NCI-H460 (cell line): Measurements from ENCODE around the gene PRC1. TPM values are rescaled to one million over a fixed set of nuclear protein-coding genes. Genes with fewer than 3 reads are reported as not detected.
"Not testable (repeated sequence)": the region's sequence is repeated elsewhere in the genome, so short reads cannot be mapped to it uniquely, and the experiment has no call there.

Experiments
- DNase-seq: peaks from one replicate; pipeline ENCODE4 v3.0.0-alpha.2; 2016; ENCODE audit warnings: low read depth; ENCODE audit errors: extremely low read depth
- polyA plus RNA-seq: library from polyadenylated mRNA; depleted of rRNA; stranded (reverse); fragments of >200 nt; gene quantifications from 2 replicates; pipeline ENCODE4 v1.2.3, GENCODE V29; 2014; cell fraction: nucleus; rRNA removed
- total RNA-seq: library from RNA; depleted of rRNA; stranded (reverse); fragments of >200 nt; shearing (Covaris generic); gene quantifications from 2 replicates; pipeline ENCODE4 v1.2.3, GENCODE V29; 2014; rRNA removed

Gene PRC1
- 168 and 185 TPM in 2 replicates for total RNA-seq
- 316 and 415 TPM in 2 replicates for polyA plus RNA-seq

GRCh38 chr15:90994417-90995311, at the start of gene PRC1:
TSS of gene PRC1 (minus strand) at chr15:90994535. CDS start at chr15:90994417, 118 bp downstream.
- DNase-seq = peak; percentile 97

DNA sequence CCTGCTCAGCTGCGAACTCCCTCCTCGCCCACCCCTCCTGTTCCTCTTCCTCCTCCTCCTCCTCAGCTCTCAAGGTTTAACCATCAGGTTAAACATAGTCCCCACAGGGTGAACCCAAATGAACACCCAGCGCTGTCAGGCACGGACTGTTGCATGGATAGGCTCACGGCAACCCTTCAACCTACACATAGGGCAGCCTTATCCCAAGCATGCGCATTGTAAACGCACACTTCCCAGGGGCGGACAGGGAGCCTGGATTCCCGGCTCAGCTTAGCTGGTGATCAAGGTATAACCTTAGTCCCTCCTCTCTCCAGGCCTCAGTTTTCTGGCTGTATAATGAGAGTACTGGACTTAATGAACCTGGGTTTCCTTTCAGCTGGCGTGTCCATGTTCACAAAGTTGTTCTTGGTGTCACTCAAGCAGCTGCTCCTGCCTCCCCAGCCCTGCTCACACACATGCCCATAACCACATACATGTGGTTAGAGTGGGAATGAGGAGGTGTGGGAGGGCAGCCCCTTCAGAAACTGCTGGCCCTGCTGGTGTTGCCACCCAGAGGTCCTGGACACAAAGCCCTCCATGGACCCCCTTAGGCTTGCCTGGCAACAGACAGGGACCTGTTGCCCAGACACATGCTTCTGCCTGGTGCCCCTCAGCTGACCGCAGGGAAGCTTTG, 49.0 kb upstream of the PRC1 start:
- DNase-seq = no peak

- no peak for DNase-seq
Measured at GRCh38 chr15:91040856-91041255, 46.5 kb upstream of the PRC1 start.

DNA sequence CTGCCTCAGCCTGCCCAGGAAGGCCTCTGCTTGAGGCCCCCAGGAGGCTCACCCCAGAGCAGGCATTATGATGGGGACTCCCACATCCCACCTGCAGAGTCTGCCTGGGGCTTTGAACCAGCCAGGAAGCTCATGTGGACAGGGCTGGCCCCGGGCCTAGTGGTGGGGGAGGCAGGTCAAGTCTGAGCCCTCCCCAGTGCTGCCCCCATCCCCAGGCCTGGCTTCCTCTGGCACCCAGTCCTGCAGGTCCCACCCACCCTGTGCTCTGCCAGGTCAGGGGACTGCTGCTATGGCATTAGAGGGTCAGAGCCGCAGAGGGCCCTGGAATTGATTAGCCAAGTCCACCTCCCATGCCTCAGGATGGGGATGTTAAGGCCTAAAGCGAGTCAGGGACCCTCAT, 45.7 kb upstream of the PRC1 start:
- no peak for DNase-seq

DNA sequence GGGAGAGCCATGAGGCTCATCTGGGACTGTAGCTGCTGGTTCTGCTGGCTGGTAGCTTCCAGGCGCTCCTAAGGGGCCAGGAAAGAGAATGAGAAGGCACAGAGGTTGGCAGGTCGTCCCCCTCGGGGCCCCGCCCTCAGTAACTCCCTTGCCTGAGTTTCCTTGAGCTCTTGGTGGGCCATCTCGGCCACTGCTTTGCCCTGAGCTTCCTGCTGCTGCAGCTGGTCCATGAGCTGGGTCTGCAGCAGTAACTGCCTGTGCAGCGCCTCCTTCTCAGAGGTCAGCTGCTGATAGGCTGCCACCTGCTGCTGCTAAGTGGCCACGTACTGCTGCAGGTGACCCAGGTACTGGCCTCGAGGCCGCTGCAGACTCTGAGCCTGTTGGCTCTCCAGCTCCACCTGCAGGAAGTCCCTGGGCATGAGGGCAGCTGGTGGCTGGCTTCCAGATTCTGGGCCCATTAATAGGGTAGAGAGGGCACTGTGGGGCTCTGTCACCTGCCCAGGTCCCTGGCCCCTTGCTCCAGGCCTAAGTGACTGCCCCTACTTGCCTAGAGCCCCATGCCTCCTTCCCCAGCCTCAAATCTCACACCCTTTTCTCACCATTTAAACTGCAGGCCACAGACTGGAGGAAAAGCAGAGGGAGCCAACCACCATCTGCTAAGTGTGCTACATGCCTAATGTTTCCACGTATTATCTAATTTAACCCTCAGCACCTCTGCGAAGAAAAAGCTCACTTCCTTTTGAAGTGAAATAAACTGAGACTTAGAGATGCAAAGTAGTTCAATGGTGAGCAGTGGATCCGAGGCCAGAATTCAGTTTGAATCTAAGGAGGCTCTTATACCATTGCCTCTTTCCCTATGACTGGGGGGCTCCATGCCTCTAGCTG, 38.8 kb upstream of the PRC1 start:
- peak; percentile 48 for DNase-seq

DNA sequence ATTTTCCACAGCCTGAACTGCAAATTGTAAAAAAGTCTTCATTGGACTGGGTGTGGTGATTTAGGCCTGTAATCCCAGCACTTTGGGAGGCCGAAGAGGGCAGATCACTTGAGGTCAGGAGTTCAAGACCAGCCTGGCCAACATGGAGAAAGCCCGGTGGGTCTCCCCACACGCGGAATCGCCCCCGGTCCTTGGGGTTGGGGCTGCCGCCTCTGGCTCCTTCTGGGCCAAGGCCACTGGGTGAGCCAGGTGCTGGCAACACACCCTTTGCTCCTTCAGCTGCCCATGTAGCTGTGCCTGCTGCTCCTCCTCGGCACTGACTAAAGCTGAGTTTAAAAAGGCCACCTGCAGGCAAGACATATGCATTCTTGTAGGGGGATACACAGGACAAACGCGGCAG, 37.5 kb upstream of the PRC1 start:
- no peak for DNase-seq

GRCh38 chr15:91027677-91028076, 33.3 kb upstream of the PRC1 start:
- DNase-seq = no peak

DNA sequence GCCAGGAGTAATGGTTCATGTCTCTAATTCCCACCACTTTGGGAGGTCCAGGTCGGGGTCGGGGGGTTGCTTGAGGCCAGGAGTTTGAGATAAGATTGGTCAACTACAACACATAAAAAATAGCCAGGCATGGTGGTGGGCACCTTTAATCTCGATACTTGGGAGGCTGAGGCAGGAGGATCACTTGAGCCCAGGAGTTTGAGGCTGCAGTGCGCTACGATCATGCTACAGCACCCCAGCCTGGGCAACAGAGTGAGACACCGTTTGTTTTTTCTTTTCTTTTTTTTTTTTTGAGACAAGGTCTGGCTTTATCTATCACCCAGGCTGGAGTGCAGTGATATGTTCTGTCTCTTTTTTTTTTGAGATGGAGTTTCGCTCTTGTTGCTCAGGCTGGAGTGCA, 29.4 kb upstream of the PRC1 start:
- no peak for DNase-seq

GRCh38 chr15:91022832-91023129, 28.4 kb upstream of the PRC1 start:
- DNase-seq = no peak

DNA sequence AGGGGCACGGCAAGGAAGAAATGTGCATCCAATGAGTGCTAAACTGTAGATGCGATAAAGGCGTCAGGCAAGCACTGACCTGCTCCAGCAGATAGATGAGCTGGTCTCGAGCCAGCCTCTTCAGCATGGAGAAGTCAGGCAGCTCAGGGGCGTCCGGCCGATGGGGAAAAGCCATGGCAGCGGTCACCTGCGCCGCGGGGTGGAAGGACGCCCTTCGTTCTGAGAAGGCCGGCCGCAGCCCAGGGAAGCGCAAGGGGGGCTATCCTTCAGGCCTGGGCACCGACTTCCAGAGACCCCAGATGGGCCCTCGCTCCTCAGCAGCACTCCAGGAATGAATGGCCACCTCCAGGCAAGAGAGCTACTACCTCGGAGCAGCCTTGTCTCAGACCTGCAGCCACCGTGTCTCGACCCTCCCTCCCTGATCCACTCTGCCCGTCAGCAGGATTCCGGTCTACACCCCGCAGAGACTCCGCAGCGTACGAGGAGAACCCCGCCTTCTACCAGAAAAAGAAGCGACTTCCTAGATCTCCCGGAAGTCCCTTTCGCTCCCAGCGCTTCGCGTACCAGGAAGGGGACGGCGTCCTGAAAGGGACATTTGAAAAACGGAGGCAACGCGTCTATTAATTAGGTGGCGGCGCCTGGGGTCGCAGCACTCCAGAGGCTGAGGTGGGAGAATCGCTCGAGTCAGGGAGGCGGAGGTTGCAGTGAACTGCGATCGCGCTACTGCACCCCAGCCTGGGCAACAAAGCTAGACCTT, 27.9 kb upstream of the PRC1 start, which contains the start of gene VPS33B:
VPS33B (minus strand) TSS at position 520 of the 757 bp plus-strand sequence; CDS start at position 175, 345 bp downstream.
- peak; percentile 80 for DNase-seq

- peak; percentile 7 for DNase-seq
Measured at GRCh38 chr15:91021516-91022074, 27.3 kb upstream of the PRC1 start.

DNA sequence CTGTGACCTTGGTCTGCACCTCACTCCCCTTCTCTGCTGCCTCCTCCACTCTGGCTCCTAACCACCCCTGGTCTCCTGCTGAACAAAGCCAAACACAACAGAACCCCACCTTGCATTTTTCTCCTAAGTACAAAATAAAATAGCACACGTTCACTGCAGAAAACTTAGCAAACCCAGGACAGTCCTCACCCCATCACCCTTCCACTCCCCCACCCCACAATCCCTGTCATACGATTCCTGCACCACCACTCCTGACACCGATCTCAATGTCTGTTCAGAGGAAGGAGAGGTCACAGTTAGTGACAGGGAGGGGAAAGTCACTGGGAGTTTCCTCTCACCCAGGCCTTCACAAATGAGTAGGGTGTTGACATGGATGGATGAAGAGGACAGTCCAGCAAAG, 23.8 kb upstream of the PRC1 start:
- no peak for DNase-seq

DNA sequence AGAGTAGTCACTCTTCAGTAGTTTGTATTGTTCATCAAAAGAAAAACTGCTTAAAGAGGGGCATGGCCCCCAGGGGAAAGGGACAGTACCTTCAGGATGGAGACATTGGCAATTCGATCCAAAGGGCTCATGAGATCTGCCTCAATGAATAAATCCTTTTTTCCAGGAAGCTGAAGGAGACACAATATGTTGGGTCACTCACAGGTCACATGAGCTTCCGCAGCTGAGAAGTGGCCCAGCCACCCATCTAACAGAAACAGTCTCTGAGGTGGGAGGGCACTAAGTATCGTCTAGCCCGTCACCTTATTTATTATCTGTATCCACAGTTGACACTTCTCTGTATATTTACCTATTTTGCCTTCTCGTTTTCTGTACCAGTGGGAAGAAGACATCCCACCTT, 23.4 kb upstream of the PRC1 start:
- no peak for DNase-seq

DNA sequence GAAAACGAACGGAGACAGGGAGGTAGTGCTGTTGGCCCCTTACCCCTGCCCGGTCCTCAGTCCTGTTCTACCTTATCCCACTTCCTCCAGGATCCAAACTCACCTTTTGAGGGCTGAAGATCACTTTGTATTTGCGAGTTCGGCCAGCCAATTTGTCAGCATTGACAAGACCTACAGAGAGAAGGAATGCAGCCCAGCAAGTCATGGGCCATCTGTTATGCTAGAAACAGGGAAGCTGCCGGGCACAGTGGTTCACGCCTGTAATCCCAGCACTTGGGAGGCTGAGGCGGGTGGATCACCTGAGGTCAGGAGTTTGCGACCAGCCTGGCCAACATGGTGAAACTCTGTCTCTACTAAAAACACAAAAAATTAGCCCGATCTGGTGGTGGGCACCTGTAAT, 19.4 kb upstream of the PRC1 start:
- not testable (repeated sequence) for DNase-seq

GRCh38 chr15:91007266-91007665, 12.9 kb upstream of the PRC1 start:
- DNase-seq = no peak

DNA sequence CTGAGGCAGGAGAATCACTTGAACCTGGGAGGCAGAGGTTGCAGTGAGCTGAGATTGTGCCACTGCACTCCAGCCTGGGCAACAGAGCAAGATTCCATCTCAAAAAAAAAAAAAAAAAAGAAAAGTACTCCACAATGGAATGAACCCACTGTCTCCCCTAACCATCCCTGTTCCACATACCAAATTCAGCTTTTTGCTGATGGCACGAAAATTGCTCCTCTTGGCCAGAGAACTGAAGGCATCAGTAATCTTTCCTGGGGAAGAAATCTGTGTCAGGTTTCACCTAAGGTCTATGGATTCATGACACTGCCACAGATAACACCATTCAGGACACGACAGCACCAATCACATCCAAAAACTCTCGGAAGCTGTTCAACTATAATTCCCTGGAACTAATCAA, 6.9 kb upstream of the PRC1 start:
- no peak for DNase-seq

DNA sequence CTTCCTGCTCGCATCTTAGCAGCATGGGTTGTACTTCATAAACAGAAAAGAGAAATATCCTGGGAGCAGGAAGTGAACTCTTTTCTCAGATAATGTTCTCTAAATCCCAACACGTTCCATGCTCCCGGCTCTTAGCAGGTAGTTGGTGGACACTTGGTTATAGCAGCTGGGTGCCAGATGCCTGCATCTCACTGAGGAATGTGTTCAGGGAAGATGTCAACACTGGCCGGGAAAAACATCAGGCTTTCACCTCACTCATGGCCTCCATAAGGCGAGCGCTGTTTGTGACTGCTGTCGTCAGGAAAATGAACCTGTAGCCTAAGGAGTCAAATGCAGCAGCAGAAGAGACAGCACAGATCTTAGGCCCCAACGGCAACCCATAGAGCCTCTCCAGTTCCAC, 4.4 kb upstream of the PRC1 start:
- no peak for DNase-seq

DNA sequence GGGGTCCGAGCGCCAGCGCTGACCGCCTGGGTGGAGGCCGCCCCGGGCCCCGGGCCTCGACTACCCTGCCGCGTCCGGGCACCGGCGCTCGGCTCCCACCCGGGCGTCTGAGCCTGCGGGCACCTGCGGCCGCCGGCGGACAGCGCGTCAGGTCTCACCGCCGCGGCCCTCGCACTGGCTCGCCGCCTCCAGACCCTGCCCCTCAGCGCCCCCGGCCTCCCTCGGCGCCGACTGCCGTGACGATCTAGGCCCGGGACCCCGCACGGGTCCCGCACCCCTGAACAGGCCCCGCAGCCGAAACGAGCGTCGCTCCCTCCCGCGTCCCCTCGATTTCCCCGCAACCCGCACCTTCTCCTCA, 297 bp downstream of the PRC1 start:
- DNase-seq = no peak

- DNase-seq = no peak
Measured at GRCh38 chr15:90991587-90992285, 2.6 kb downstream of the PRC1 start.
